SK-N-SH treated with all-trans-retinoic acid at 6 μM for 48 hours (cell line): ENCODE data around the gene TMEM144.

Experiments
- ATAC-seq: fragments of 200-7000 bp; cut with Tn5 transposase; 3 replicates; pipeline ENCODE4 v1.9.1; 2020; ENCODE audit warnings: mild to moderate bottlenecking, moderate library complexity
- ARNTL ChIP-seq: fragments of 450-650 bp; formaldehyde crosslinking; IDR thresholded peaks from 2 replicates; pipeline ENCODE4 v1.5.0; 2020; ENCODE audit warnings: low read depth, mild to moderate bottlenecking, moderate library complexity, borderline replicate concordance
- BACH2 ChIP-seq: fragments of 250-450 bp; sonication (Bioruptor Pico); IDR thresholded peaks from 2 replicates; pipeline ENCODE4 v1.9.0; 2021; ENCODE audit warnings: mild to moderate bottlenecking, borderline replicate concordance
- CSDC2 ChIP-seq: fragments of 250-450 bp; sonication (Bioruptor Pico); IDR thresholded peaks from 2 replicates; pipeline ENCODE4 v1.5.0; 2020; ENCODE audit warnings: mild to moderate bottlenecking, moderate library complexity
- ESRRG ChIP-seq: fragments of 250-450 bp; sonication (Bioruptor Pico); IDR thresholded peaks from 2 replicates; pipeline ENCODE4 v1.6.1; 2021; ENCODE audit warnings: mild to moderate bottlenecking
- GLIS3 ChIP-seq: fragments of 250-450 bp; sonication (Bioruptor Pico); IDR thresholded peaks from 2 replicates; pipeline ENCODE4 v1.5.0; 2020; ENCODE audit warnings: mild to moderate bottlenecking, moderate library complexity
- ISL1 ChIP-seq: fragments of 250-450 bp; sonication (Bioruptor Pico); IDR thresholded peaks from 2 replicates; pipeline ENCODE4 v2.1.2; 2022; ENCODE audit warnings: mild to moderate bottlenecking, moderate library complexity
- OSR1 ChIP-seq: fragments of 250-450 bp; sonication (Bioruptor Pico); IDR thresholded peaks from 2 replicates; pipeline ENCODE4 v1.8.0; 2022; ENCODE audit warnings: moderate library complexity, mild to moderate bottlenecking, inconsistent platforms
- POU6F1 ChIP-seq: fragments of 250-450 bp; sonication (Bioruptor Pico); IDR thresholded peaks from 2 replicates; pipeline ENCODE4 v1.8.0; 2021; ENCODE audit warnings: low read depth, mild to moderate bottlenecking, moderate library complexity, borderline replicate concordance
- PPARA ChIP-seq: fragments of 250-450 bp; sonication (Bioruptor Pico); IDR thresholded peaks from 2 replicates; pipeline ENCODE4 v1.5.0; 2020; ENCODE audit warnings: mild to moderate bottlenecking, borderline replicate concordance
- RARB ChIP-seq: fragments of 250-450 bp; sonication (Bioruptor Pico); IDR thresholded peaks from 2 replicates; pipeline ENCODE4 v1.8.0; 2021; ENCODE audit warnings: mild to moderate bottlenecking, moderate library complexity
- SNAI2 ChIP-seq: fragments of 250-450 bp; sonication (Bioruptor Pico); IDR thresholded peaks from 2 replicates; pipeline ENCODE4 v1.5.0; 2020; ENCODE audit warnings: mild to moderate bottlenecking, moderate library complexity
- TCF4 ChIP-seq: fragments of 250-450 bp; sonication (Bioruptor Pico); IDR thresholded peaks from 2 replicates; pipeline ENCODE4 v1.8.0; 2021; ENCODE audit warnings: mild to moderate bottlenecking, moderate library complexity, borderline replicate concordance
- TOX ChIP-seq: fragments of 250-450 bp; sonication (Bioruptor Pico); IDR thresholded peaks from 2 replicates; pipeline ENCODE4 v1.8.0; 2021; ENCODE audit warnings: mild to moderate bottlenecking, moderate library complexity, borderline replicate concordance
- TSHZ2 ChIP-seq: fragments of 250-450 bp; sonication (Bioruptor Pico); IDR thresholded peaks from 2 replicates; pipeline ENCODE4 v1.5.0; 2020; ENCODE audit warnings: mild to moderate bottlenecking, moderate library complexity
- ZC3H10 ChIP-seq: fragments of 250-450 bp; sonication (Bioruptor Pico); IDR thresholded peaks from 2 replicates; pipeline ENCODE4 v1.5.1; 2021; ENCODE audit warnings: mild to moderate bottlenecking, moderate library complexity
- ZFP3 ChIP-seq: fragments of 250-450 bp; sonication (Bioruptor Pico); IDR thresholded peaks from 2 replicates; pipeline ENCODE4 v1.5.0; 2020; ENCODE audit warnings: mild to moderate bottlenecking, moderate library complexity
- ZFP30 ChIP-seq: fragments of 450-650 bp; formaldehyde crosslinking; IDR thresholded peaks from 2 replicates; pipeline ENCODE4 v1.5.0; 2022; ENCODE audit warnings: mild to moderate bottlenecking, moderate library complexity
- ZNF565 ChIP-seq: fragments of 450-650 bp; formaldehyde crosslinking; conservative IDR thresholded peaks from 2 replicates; pipeline ENCODE4 v1.5.0; 2020; ENCODE audit warnings: low read depth, mild to moderate bottlenecking, moderate library complexity
- ZNF8 ChIP-seq: fragments of 450-650 bp; formaldehyde crosslinking; IDR thresholded peaks from 2 replicates; pipeline ENCODE4 v1.5.0; 2020; ENCODE audit warnings: mild to moderate bottlenecking, moderate library complexity
- TF ChIP-seq, protein P1 (sequence below): fragments of 250-450 bp; sonication (Bioruptor Pico); IDR thresholded peaks from 2 replicates; pipeline ENCODE4 v1.5.1; 2021; ENCODE audit warnings: mild to moderate bottlenecking, moderate library complexity
- TF ChIP-seq, protein P2 (sequence below): fragments of 250-450 bp; sonication (Bioruptor Pico); IDR thresholded peaks from 2 replicates; pipeline ENCODE4 v1.8.0; 2020; ENCODE audit warnings: mild to moderate bottlenecking, moderate library complexity, borderline replicate concordance
- TF ChIP-seq, protein P3 (sequence below): fragments of 250-450 bp; sonication (Bioruptor Pico); IDR thresholded peaks from 2 replicates; pipeline ENCODE4 v1.5.1; 2020; ENCODE audit warnings: low read depth, mild to moderate bottlenecking, moderate library complexity

Gene TMEM144

GRCh38 chr4:158261480-158261879, 51.2 kb downstream of the TMEM144 start:
- ATAC-seq: no peak
- no peak for TF ChIP-seq SNAI2 (CRISPR knock-in tag)
- TF ChIP-seq, protein P1, sequence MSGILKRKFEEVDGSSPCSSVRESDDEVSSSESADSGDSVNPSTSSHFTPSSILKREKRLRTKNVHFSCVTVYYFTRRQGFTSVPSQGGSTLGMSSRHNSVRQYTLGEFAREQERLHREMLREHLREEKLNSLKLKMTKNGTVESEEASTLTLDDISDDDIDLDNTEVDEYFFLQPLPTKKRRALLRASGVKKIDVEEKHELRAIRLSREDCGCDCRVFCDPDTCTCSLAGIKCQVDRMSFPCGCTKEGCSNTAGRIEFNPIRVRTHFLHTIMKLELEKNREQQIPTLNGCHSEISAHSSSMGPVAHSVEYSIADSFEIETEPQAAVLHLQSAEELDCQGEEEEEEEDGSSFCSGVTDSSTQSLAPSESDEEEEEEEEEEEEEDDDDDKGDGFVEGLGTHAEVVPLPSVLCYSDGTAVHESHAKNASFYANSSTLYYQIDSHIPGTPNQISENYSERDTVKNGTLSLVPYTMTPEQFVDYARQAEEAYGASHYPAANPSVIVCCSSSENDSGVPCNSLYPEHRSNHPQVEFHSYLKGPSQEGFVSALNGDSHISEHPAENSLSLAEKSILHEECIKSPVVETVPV (CRISPR knock-in tag): no peak
- no peak for TF ChIP-seq TCF4 (CRISPR knock-in tag)
- no peak for TF ChIP-seq PPARA (CRISPR knock-in tag)
- TF ChIP-seq ZFP3 (CRISPR knock-in tag): no peak
- TF ChIP-seq CSDC2 (CRISPR knock-in tag): no peak
- TF ChIP-seq, all 23 proteins: peak for 0

DNA sequence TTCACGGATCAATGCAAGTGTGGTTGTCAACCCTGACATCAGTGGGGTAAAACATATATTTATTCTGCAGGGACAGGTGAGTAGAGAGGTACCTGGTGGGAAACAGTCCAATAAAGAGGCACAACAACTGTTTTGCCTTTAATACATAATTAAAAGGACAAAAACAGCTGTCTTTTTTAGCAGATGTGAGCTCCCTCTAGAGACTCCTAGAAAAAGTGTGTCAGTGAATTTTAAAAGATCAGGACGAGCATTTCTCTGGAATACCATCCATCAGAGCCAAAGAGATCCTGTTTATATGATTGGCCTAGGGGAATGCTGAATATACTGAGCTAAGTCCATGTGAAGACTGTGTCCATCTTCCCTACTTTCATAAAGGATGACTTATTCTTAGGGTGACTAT, 58.3 kb downstream of the TMEM144 start:
- ATAC-seq: no peak
- no peak for TF ChIP-seq GLIS3 (CRISPR knock-in tag)
- TF ChIP-seq PPARA (CRISPR knock-in tag): no peak
- TF ChIP-seq TOX: no peak
- TF ChIP-seq, protein P2, sequence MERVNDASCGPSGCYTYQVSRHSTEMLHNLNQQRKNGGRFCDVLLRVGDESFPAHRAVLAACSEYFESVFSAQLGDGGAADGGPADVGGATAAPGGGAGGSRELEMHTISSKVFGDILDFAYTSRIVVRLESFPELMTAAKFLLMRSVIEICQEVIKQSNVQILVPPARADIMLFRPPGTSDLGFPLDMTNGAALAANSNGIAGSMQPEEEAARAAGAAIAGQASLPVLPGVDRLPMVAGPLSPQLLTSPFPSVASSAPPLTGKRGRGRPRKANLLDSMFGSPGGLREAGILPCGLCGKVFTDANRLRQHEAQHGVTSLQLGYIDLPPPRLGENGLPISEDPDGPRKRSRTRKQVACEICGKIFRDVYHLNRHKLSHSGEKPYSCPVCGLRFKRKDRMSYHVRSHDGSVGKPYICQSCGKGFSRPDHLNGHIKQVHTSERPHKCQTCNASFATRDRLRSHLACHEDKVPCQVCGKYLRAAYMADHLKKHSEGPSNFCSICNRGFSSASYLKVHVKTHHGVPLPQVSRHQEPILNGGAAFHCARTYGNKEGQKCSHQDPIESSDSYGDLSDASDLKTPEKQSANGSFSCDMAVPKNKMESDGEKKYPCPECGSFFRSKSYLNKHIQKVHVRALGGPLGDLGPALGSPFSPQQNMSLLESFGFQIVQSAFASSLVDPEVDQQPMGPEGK (CRISPR knock-in tag): no peak
- no peak for TF ChIP-seq ESRRG
- no peak for TF ChIP-seq RARB (CRISPR knock-in tag)
- no peak for TF ChIP-seq CSDC2 (CRISPR knock-in tag)
- no peak for TF ChIP-seq ZC3H10 (CRISPR knock-in tag)
- no peak for TF ChIP-seq ARNTL (CRISPR knock-in tag)
- no peak for TF ChIP-seq ZNF565
- no peak for TF ChIP-seq BACH2 (CRISPR knock-in tag)
- TF ChIP-seq SNAI2 (CRISPR knock-in tag): no peak

DNA sequence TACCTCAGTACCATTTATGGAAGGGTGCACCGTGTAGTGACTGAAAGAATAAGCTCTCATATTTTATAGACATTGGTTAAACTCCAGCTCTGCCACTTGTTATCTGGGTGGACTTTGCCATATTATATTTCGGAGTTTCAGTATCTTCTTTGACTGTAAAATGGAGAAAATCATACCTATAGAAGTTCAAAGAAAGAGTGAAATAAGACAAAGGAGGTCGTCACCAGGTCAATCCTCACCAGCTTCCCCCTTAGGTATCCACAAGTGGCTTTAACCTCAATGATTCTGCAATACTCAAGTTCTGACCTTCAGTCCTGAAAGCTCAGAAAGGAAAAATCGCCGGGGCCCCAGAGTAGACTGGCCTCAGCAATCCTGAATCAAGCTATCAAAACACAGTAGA, 64.3 kb downstream of the TMEM144 start:
- TF ChIP-seq BACH2 (CRISPR knock-in tag) (no peak), TCF4 (CRISPR knock-in tag) (no peak), ESRRG (no peak), RARB (CRISPR knock-in tag) (no peak), ZFP3 (CRISPR knock-in tag) (no peak), CSDC2 (CRISPR knock-in tag) (no peak), ARNTL (CRISPR knock-in tag) (no peak), GLIS3 (CRISPR knock-in tag) (no peak), POU6F1 (CRISPR knock-in tag) (no peak), OSR1 (CRISPR knock-in tag) (no peak), TSHZ2 (CRISPR knock-in tag) (no peak), TOX (no peak), ZNF8 (CRISPR knock-in tag) (no peak), ZFP30 (no peak), ZC3H10 (CRISPR knock-in tag) (no peak), ISL1 (CRISPR knock-in tag) (no peak)
- TF ChIP-seq, protein P3, sequence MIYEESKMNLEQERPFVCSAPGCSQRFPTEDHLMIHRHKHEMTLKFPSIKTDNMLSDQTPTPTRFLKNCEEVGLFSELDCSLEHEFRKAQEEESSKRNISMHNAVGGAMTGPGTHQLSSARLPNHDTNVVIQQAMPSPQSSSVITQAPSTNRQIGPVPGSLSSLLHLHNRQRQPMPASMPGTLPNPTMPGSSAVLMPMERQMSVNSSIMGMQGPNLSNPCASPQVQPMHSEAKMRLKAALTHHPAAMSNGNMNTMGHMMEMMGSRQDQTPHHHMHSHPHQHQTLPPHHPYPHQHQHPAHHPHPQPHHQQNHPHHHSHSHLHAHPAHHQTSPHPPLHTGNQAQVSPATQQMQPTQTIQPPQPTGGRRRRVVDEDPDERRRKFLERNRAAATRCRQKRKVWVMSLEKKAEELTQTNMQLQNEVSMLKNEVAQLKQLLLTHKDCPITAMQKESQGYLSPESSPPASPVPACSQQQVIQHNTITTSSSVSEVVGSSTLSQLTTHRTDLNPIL: no peak
- TF ChIP-seq, protein P1 (CRISPR knock-in tag): no peak
- TF ChIP-seq, protein P2 (CRISPR knock-in tag): no peak
- ATAC-seq: no peak
